Immature natural killer cell (primary cell): ENCODE measurements around the gene TIMELESS. TPM values are rescaled to one million over a fixed set of nuclear protein-coding genes. Genes with fewer than 3 reads are reported as not detected.
A peak's percentile ranks its signal among the peaks of the same experiment; 100 is the strongest.
"Not testable (repeated sequence)": the region's sequence is repeated elsewhere in the genome, so short reads cannot be mapped to it uniquely, and the experiment has no call there.

Experiments
- DNase-seq, 3 donors: peaks; one replicate each; pipeline ENCODE4 v3.0.0; 2022; ENCODE audit warnings: mixed read lengths in 1 of 3
- H3K27ac Mint-ChIP-seq, 6 donors: one replicate each; pipeline ENCODE4 v1.8.0; 2020; ENCODE audit warnings: mixed read lengths in 6 of 6, mild to moderate bottlenecking in 5 of 6, inconsistent platforms in 4 of 6, moderate library complexity in 3 of 6
- H3K27me3 Mint-ChIP-seq, 3 donors: one replicate each; pipeline ENCODE4 v1.8.0; 2020 to 2021; ENCODE audit warnings: low read depth in 3 of 3, mild to moderate bottlenecking in 3 of 3, mixed read lengths in 3 of 3, moderate library complexity in 3 of 3, inconsistent platforms in 1 of 3
- H3K36me3 Mint-ChIP-seq, 3 donors: one replicate each; pipeline ENCODE4 v1.8.0; 2020; ENCODE audit warnings: mixed read lengths in 3 of 3, inconsistent platforms in 2 of 3, mild to moderate bottlenecking in 2 of 3
- H3K4me1 Mint-ChIP-seq, 2 donors: one replicate each; pipeline ENCODE4 v1.8.0; 2020; ENCODE audit warnings: inconsistent platforms in 2 of 2, mild to moderate bottlenecking in 2 of 2, mixed read lengths in 2 of 2, moderate library complexity in 1 of 2
- H3K4me3 Mint-ChIP-seq, 5 donors: one replicate each; pipeline ENCODE4 v1.8.0; 2020; ENCODE audit warnings: mild to moderate bottlenecking in 5 of 5, mixed read lengths in 5 of 5, inconsistent platforms in 3 of 5, moderate library complexity in 3 of 5
- H3K9me3 Mint-ChIP-seq, 6 donors: one replicate each; pipeline ENCODE4 v1.8.0; 2020; ENCODE audit warnings: mild to moderate bottlenecking in 6 of 6, mixed read lengths in 6 of 6, inconsistent platforms in 4 of 6, moderate library complexity in 3 of 6
- polyA plus RNA-seq, 3 donors: library from polyadenylated mRNA; unstranded; fragments of 300-500 nt; fragmentation: Illumina TruSeq; gene quantifications; one replicate each; pipeline ENCODE4 v1.2.3, GENCODE V29; 2021

TIMELESS gene
- 10 to 100 TPM in 1 of 3 donors, 1 to 10 TPM in 2; 3.5 to 11.3 (median 4.8) TPM for polyA plus RNA-seq

- Mint-ChIP-seq H3K36me3 (peaks cover 0 to 8% (median 0%) of the 10 kb centered on the region in 3 donors), H3K9me3 (peaks cover 0 to 4% (median 0%) of the 10 kb centered on the region in 6 donors), H3K27me3 (no peaks in the 10 kb centered on the region), H3K4me1 (peaks cover 21 to 26% of the 10 kb centered on the region in 2 donors), H3K27ac (peak within 1 kb of the TSS; percentile 94 to 98 (median 96)), H3K4me3 (peak within 1 kb of the TSS; percentile 91 to 98 (median 93))
- DNase-seq, result peak; percentile 87 to 88 (median 88)
Measured at GRCh38 chr12:56448860-56449621, at the start of gene TIMELESS. Gene TIMELESS (minus strand): TSS chr12:56449426. CDS start chr12:56434170, 15,256 bp downstream.

GRCh38 chr12:56498126-56498902, 49.1 kb upstream of the TIMELESS start:
- H3K36me3 Mint-ChIP-seq, H3K9me3 Mint-ChIP-seq, H3K4me3 Mint-ChIP-seq, H3K27me3 Mint-ChIP-seq, H3K27ac Mint-ChIP-seq, DNase-seq, H3K4me1 Mint-ChIP-seq: not testable (repeated sequence)

- H3K4me3 Mint-ChIP-seq, result peak overlapping the region in 3 of 5 donors; percentile 38 to 60 (median 59)
- not testable (repeated sequence) for H3K36me3 Mint-ChIP-seq, H3K27ac Mint-ChIP-seq, H3K9me3 Mint-ChIP-seq, H3K4me1 Mint-ChIP-seq, H3K27me3 Mint-ChIP-seq
- peak in 2 of 3 donors; percentile 45 to 49 for DNase-seq
Measured at GRCh38 chr12:56496704-56497103, 47.5 kb upstream of the TIMELESS start.

- not testable (repeated sequence) for DNase-seq, H3K4me3 Mint-ChIP-seq, H3K9me3 Mint-ChIP-seq, H3K27ac Mint-ChIP-seq, H3K4me1 Mint-ChIP-seq, H3K36me3 Mint-ChIP-seq
- H3K27me3 Mint-ChIP-seq, result peaks cover 3 to 16% (median 6%) of the 10 kb centered on the region in 3 donors
Measured at GRCh38 chr12:56494481-56494880, 45.3 kb upstream of the TIMELESS start.

GRCh38 chr12:56494106-56494415, 44.8 kb upstream of the TIMELESS start:
- H3K36me3 Mint-ChIP-seq, H3K4me3 Mint-ChIP-seq, H3K4me1 Mint-ChIP-seq, H3K27ac Mint-ChIP-seq, DNase-seq, H3K9me3 Mint-ChIP-seq: not testable (repeated sequence)
- peaks cover 3 to 18% (median 6%) of the 10 kb centered on the region in 3 donors for H3K27me3 Mint-ChIP-seq

- not testable (repeated sequence) for H3K4me1 Mint-ChIP-seq, DNase-seq, H3K36me3 Mint-ChIP-seq, H3K27ac Mint-ChIP-seq, H3K9me3 Mint-ChIP-seq, H3K4me3 Mint-ChIP-seq
- H3K27me3 Mint-ChIP-seq, result peaks cover 3 to 19% (median 7%) of the 10 kb centered on the region in 3 donors
Measured at GRCh38 chr12:56493409-56494105, 44.3 kb upstream of the TIMELESS start.

- peaks cover 0 to 4% (median 0%) of the 10 kb centered on the region in 6 donors for H3K9me3 Mint-ChIP-seq
- H3K27me3 Mint-ChIP-seq, result peaks cover 4 to 20% (median 11%) of the 10 kb centered on the region in 3 donors
- DNase-seq, result no peak
- H3K27ac Mint-ChIP-seq, result no peak overlapping the region
- H3K36me3 Mint-ChIP-seq, result no peaks in the 10 kb centered on the region
- peaks cover 14 to 18% of the 10 kb centered on the region in 2 donors for H3K4me1 Mint-ChIP-seq
- H3K4me3 Mint-ChIP-seq, result no peak overlapping the region
Measured at GRCh38 chr12:56490360-56490759, 41.1 kb upstream of the TIMELESS start.

- Mint-ChIP-seq H3K4me1 (peaks cover 14 to 18% of the 10 kb centered on the region in 2 donors), H3K27me3 (peaks cover 4 to 20% (median 11%) of the 10 kb centered on the region in 3 donors), H3K9me3 (peaks cover 0 to 4% (median 0%) of the 10 kb centered on the region in 6 donors), H3K4me3 (peak within 1 kb of the TSS; percentile 84 to 94 (median 88)), H3K27ac (peak within 1 kb of the TSS in 4 of 6 donors; percentile 34 to 82 (median 64)), H3K36me3 (no peaks in the 10 kb centered on the region)
- DNase-seq, result peak; percentile 70 to 74 (median 72)
Measured at GRCh38 chr12:56488041-56488955, 39.1 kb upstream of the TIMELESS start, which contains the start of gene GLS2. Gene GLS2 (minus strand): TSS chr12:56488161. CDS start chr12:56488118, 43 bp downstream.

- no peak for DNase-seq
- Mint-ChIP-seq H3K36me3 (no peaks in the 10 kb centered on the region), H3K4me1 (peaks cover 14 to 18% of the 10 kb centered on the region in 2 donors), H3K4me3 (peak overlapping the region; percentile 84 to 94 (median 88)), H3K27me3 (peaks cover 4 to 20% (median 11%) of the 10 kb centered on the region in 3 donors), H3K9me3 (peaks cover 0 to 4% (median 0%) of the 10 kb centered on the region in 6 donors), H3K27ac (peak overlapping the region in 1 of 6 donors; percentile 67)
Measured at GRCh38 chr12:56487448-56488040, 38.3 kb upstream of the TIMELESS start.

GRCh38 chr12:56486694-56487093, 37.5 kb upstream of the TIMELESS start:
- Mint-ChIP-seq H3K4me3 (peak overlapping the region in 4 of 5 donors; percentile 33 to 88 (median 76)), H3K9me3 (peaks cover 0 to 4% (median 0%) of the 10 kb centered on the region in 6 donors), H3K36me3 (peaks cover 0 to 3% (median 0%) of the 10 kb centered on the region in 3 donors), H3K4me1 (peaks cover 14 to 18% of the 10 kb centered on the region in 2 donors), H3K27me3 (peaks cover 2 to 17% (median 11%) of the 10 kb centered on the region in 3 donors), H3K27ac (peak overlapping the region in 1 of 6 donors; percentile 50)
- DNase-seq, result no peak

- H3K27ac Mint-ChIP-seq, result no peak overlapping the region
- peaks cover 2 to 9% (median 5%) of the 10 kb centered on the region in 3 donors for H3K27me3 Mint-ChIP-seq
- no peak for DNase-seq
- H3K4me1 Mint-ChIP-seq, result peaks cover 14 to 18% of the 10 kb centered on the region in 2 donors
- no peak overlapping the region for H3K4me3 Mint-ChIP-seq
- H3K36me3 Mint-ChIP-seq, result peaks cover 0 to 3% (median 0%) of the 10 kb centered on the region in 3 donors
- H3K9me3 Mint-ChIP-seq, result peaks cover 0 to 4% (median 0%) of the 10 kb centered on the region in 6 donors
Measured at GRCh38 chr12:56484566-56484965, 35.3 kb upstream of the TIMELESS start.

- Mint-ChIP-seq H3K36me3 (peaks cover 0 to 3% (median 0%) of the 10 kb centered on the region in 3 donors), H3K27ac (no peak overlapping the region), H3K27me3 (peaks cover 0 to 2% (median 0%) of the 10 kb centered on the region in 3 donors), H3K4me3 (no peak overlapping the region), H3K9me3 (no peaks in the 10 kb centered on the region), H3K4me1 (no peaks in the 10 kb centered on the region)
- no peak for DNase-seq
Measured at GRCh38 chr12:56479625-56480024, 30.4 kb upstream of the TIMELESS start.
